Measurements from ENCODE around the gene TGFBR3. TPM values are rescaled to one million over a fixed set of nuclear protein-coding genes. Genes with fewer than 3 reads are reported as not detected.

TGFBR3 gene
- total and polyA plus RNA-seq, 9 of the 15 experiments (the other 6 are each of a cell fraction or from before 2014, with no cell fraction given), result 3.6 to 32.4 (median 15.6) TPM

DNA sequence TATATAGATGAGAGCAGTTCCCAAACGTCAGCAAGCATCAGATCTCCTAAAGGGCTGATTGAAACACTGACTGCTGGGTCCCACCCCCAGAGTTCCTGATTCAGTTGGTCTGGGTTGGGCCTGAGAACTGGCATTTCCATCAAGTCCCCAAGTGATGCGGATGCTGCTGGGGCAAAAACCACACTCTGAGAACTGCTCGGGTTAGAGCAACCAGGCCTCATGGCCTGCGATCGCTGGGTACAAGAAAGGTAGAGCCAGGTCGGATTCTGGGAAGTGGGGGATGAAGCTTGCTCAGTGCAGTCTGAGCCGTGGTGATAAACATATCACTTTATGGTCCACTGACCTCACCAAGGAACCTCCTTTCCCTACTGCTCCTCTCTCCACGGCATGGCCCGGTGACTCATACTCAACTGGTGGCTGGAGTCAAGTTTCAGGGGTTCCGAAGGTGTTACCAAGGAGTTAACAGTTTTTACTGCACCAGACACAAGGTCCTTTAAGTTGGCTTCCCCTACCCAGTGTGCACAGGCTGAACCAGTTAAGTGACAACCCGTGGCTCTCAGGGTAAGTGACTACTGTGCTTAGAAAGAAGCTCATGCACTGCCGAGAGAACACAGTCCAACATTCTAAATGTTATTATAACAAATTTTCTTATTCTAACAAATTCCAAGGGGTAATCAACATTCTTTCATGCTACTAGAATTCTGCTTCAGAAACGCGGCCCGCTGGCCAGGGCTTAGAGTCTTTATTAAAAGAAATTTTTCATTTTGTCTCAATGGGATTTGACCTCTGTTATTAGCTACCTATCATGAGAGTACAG lies 153.5 kb downstream of the TGFBR3 start (continued):
- TF ChIP-seq, protein P1, sequence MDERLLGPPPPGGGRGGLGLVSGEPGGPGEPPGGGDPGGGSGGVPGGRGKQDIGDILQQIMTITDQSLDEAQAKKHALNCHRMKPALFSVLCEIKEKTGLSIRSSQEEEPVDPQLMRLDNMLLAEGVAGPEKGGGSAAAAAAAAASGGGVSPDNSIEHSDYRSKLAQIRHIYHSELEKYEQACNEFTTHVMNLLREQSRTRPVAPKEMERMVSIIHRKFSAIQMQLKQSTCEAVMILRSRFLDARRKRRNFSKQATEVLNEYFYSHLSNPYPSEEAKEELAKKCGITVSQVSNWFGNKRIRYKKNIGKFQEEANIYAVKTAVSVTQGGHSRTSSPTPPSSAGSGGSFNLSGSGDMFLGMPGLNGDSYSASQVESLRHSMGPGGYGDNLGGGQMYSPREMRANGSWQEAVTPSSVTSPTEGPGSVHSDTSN (CRISPR knock-in tag; IDR thresholded peaks at IDR 0.05; ENCODE audit: low read depth), result no peak
- TF ChIP-seq, protein P1 (tag; conservative IDR thresholded peaks at IDR 0.05; ENCODE audit: low read depth), result 0 out of 2 replicates have a peak, but pooled peaks have one; percentile 27
- TF ChIP-seq FOXO4 (CRISPR knock-in tag; IDR thresholded peaks at IDR 0.05) (no peak), MNT (conservative IDR thresholded peaks at IDR 0.05) (peak; percentile 52 to 83; a peak in 3 of 4 replicates), FOS (IDR thresholded peaks at IDR 0.05; ENCODE audit: extremely low read depth, insufficient read length) (peak; percentile 79), PURB (CRISPR knock-in tag; IDR thresholded peaks at IDR 0.05; ENCODE audit: low read depth) (no peak), ZNF644 (tag; IDR thresholded peaks at IDR 0.05; ENCODE audit: low read depth) (0 out of 2 replicates have a peak, but pooled peaks have one; percentile 22), STAT5A (IDR thresholded peaks at IDR 0.05; ENCODE audit: borderline replicate concordance, low read length) (peak; percentile 99), STAG1 (CRISPR knock-in tag; IDR thresholded peaks at IDR 0.05; ENCODE audit: borderline replicate concordance) (no peak), CHD1 (IDR thresholded peaks at IDR 0.05; ENCODE audit: low read length) (peak; percentile 46), DPF2 (IDR thresholded peaks at IDR 0.05) (peak; percentile 99), CBX2 (IDR thresholded peaks at IDR 0.05; ENCODE audit: insufficient read depth, low read length, poor library complexity, severe bottlenecking) (no peak), HNRNPLL (IDR thresholded peaks at IDR 0.05; ENCODE audit: low read depth, low read length, poor library complexity, severe bottlenecking) (peak; percentile 29), E2F1 (CRISPR knock-in tag; IDR thresholded peaks at IDR 0.05) (no peak), NR3C1 (CRISPR knock-in tag; IDR thresholded peaks at IDR 0.05) (no peak), MITF (IDR thresholded peaks at IDR 0.05) (peak; percentile 66; the same call in 1 of the 2 replicates), WHSC1 (IDR thresholded peaks at IDR 0.05; ENCODE audit: low read length) (no peak), CBX5 (IDR thresholded peaks at IDR 0.05; ENCODE audit: borderline replicate concordance, low read depth) (0 out of 2 replicates have a peak, but pooled peaks have one; percentile 62), CBFA2T2 (conservative IDR thresholded peaks at IDR 0.05) (peak; percentile 91)
